GM12878 (cell line): Measurements from ENCODE around the gene TXNL1. TPM values are rescaled to one million over a fixed set of nuclear protein-coding genes. Genes with fewer than 3 reads are reported as not detected.
A peak's percentile ranks its signal among the peaks of the same experiment; 100 is the strongest.

ENCODE experiments used
- ATAC-seq: fragments of 200-7000 bp; cut with Tn5 transposase; 3 replicates; pipeline ENCODE4 v1.9.1; 2020; ENCODE audit warnings: mild to moderate bottlenecking, moderate library complexity
- BruUV-seq: library from RNA; stranded (reverse); fragments of 400-500 nt; replicated peaks from 2 replicates; lab custom pipeline; 2021; lab: Mats Ljungman, UMichigan
- CTCF ChIA-PET: fragments of 300-600 bp; sonication (Branson Sonifier 250); formaldehyde crosslinking; extraction: SDS; loops from one replicate; lab custom pipeline; 2021; ENCODE audit warnings: inconsistent platforms; lab: Yijun Ruan, JAX
- POLR2A ChIA-PET: fragments of 350-600 bp; formaldehyde crosslinking; extraction: SDS; loops from one replicate; lab custom pipeline; 2021; ENCODE audit warnings: inconsistent platforms; lab: Charles Lee
- RAD21 ChIA-PET: fragments of 300-600 bp; sonication (Branson Sonifier 250); formaldehyde crosslinking; loops from one replicate; lab custom pipeline; 2023; ENCODE audit warnings: antibody characterized with exemption; ENCODE audit not compliant: unreplicated experiment; lab: Charles Lee
- SMC1A ChIA-PET: fragments of 300-600 bp; sonication (Branson Sonifier 250); formaldehyde crosslinking; loops from one replicate; lab custom pipeline; 2023; ENCODE audit not compliant: unreplicated experiment, uncharacterized antibody; lab: Charles Lee
- DNase-seq: peaks from one replicate; pipeline ENCODE4 v3.0.0-alpha.2; 2011; ENCODE audit warnings: low read depth, low spot score
- FAIRE-seq: peaks from 3 replicates; lab custom pipeline; 2011; peaks lifted over from hg19 to GRCh38; lab: Jason Lieb, UNC
- H2AFZ ChIP-seq: 2 replicates; pipeline ENCODE4 v1.6.0; 2011; ENCODE audit warnings: low read depth, low read length, control low read depth; ENCODE audit not compliant: control insufficient read depth
- H3K27ac ChIP-seq: 2 replicates; pipeline ENCODE4 v1.5.1; 2011; ENCODE audit warnings: control low read depth; ENCODE audit not compliant: control insufficient read depth, insufficient read depth
- H3K27me3 ChIP-seq, 2 experiments: replicated peaks in 1 of 2; 2 replicates each; pipeline versions ENCODE4 v1.6.0 to v1.6.1; 2011; ENCODE audit warnings: low read length in 1 of 2; ENCODE audit not compliant: control insufficient read depth in 2 of 2, insufficient read depth in 2 of 2
- H3K36me3 ChIP-seq, 2 experiments: 2 replicates each; pipeline ENCODE4 v1.5.1; 2011; ENCODE audit warnings: low read length in 1 of 2; ENCODE audit not compliant: control insufficient read depth in 2 of 2, insufficient read depth in 2 of 2
- H3K4me1 ChIP-seq: 2 replicates; pipeline ENCODE4 v1.6.1; 2011; ENCODE audit warnings: mild to moderate bottlenecking, low read length, moderate library complexity, mixed read lengths; ENCODE audit not compliant: control insufficient read depth, insufficient read depth
- H3K4me2 ChIP-seq: 2 replicates; pipeline ENCODE4 v1.6.0; 2011; ENCODE audit warnings: control low read depth; ENCODE audit not compliant: control insufficient read depth, insufficient read depth
- H3K4me3 ChIP-seq: fragments of 200-600 bp; sonication (generic); 2 replicates; pipeline ENCODE4 v1.5.1; 2016
- H3K79me2 ChIP-seq: 2 replicates; pipeline ENCODE4 v1.6.0; 2011; ENCODE audit warnings: low read length; ENCODE audit not compliant: control insufficient read depth, insufficient read depth
- H3K9ac ChIP-seq: 2 replicates; pipeline ENCODE4 v1.8.0; 2011; ENCODE audit warnings: low read length, control low read depth, mixed read lengths; ENCODE audit not compliant: control insufficient read depth, insufficient read depth
- H3K9me3 ChIP-seq: replicated peaks from 3 replicates; pipeline ENCODE4 v1.5.1; 2011; ENCODE audit warnings: mild to moderate bottlenecking, low read length; ENCODE audit not compliant: control insufficient read depth, insufficient read depth
- H4K20me1 ChIP-seq: 2 replicates; pipeline ENCODE4 v1.6.0; 2011; ENCODE audit not compliant: control insufficient read depth, insufficient read depth
- BHLHE40 ChIP-seq, 2 experiments: fragments of 450-650 bp in 1 of 2; IDR thresholded peaks; 2 replicates each; pipeline ENCODE4 v1.6.1; 2011 to 2017; ENCODE audit warnings: low read depth in 2 of 2, borderline replicate concordance in 1 of 2, improper control_type of control experiment in 1 of 2, low read length in 1 of 2, mild to moderate bottlenecking in 1 of 2
- CREM ChIP-seq: IDR thresholded peaks from 2 replicates; pipeline ENCODE4 v1.6.1; 2014; ENCODE audit warnings: antibody characterized with exemption, low read depth
- DPF2 ChIP-seq: fragments of 450-650 bp; IDR thresholded peaks from 2 replicates; pipeline ENCODE4 v1.6.1; 2017; ENCODE audit warnings: mild to moderate bottlenecking
- E2F8 ChIP-seq: fragments of 450-650 bp; IDR thresholded peaks from 2 replicates; pipeline ENCODE4 v1.6.1; 2018; ENCODE audit warnings: mild to moderate bottlenecking, low read depth, moderate library complexity; ENCODE audit not compliant: partially characterized antibody
- JUNB ChIP-seq: IDR thresholded peaks from 2 replicates; pipeline ENCODE4 v1.6.1; 2016; ENCODE audit warnings: antibody characterized with exemption, mild to moderate bottlenecking
- KLF5 ChIP-seq: fragments of 450-650 bp; IDR thresholded peaks from 2 replicates; pipeline ENCODE4 v1.6.1; 2014; ENCODE audit warnings: mild to moderate bottlenecking; ENCODE audit not compliant: partially characterized antibody
- NFYA ChIP-seq: IDR thresholded peaks from 2 replicates; pipeline ENCODE4 v1.6.1; 2011; ENCODE audit warnings: low read depth, mild to moderate bottlenecking, low read length, improper control_type of control experiment, borderline replicate concordance
- NFYB ChIP-seq: IDR thresholded peaks from 2 replicates; pipeline ENCODE4 v1.6.1; 2011; ENCODE audit warnings: low read depth, mild to moderate bottlenecking, low read length, improper control_type of control experiment, moderate library complexity; ENCODE audit not compliant: insufficient read depth
- NKRF ChIP-seq: fragments of 450-650 bp; conservative IDR thresholded peaks from 2 replicates; pipeline ENCODE4 v1.6.1; 2017; ENCODE audit warnings: mild to moderate bottlenecking, moderate library complexity
- NRF1 ChIP-seq: conservative IDR thresholded peaks from 2 replicates; pipeline ENCODE4 v1.6.1; 2011; ENCODE audit warnings: mild to moderate bottlenecking, low read depth, low read length, improper control_type of control experiment
- ZNF217 ChIP-seq: fragments of 450-650 bp; IDR thresholded peaks from 2 replicates; pipeline ENCODE4 v1.6.1; 2017; ENCODE audit warnings: antibody characterized with exemption, mild to moderate bottlenecking
- ZSCAN29 ChIP-seq: fragments of 450-650 bp; IDR thresholded peaks from 2 replicates; pipeline ENCODE4 v1.6.1; 2017; ENCODE audit warnings: mild to moderate bottlenecking, moderate library complexity
- WGBS: methylation state at CpG from one replicate; pipeline ENCODE4 v1.1.6; 2016; ENCODE audit warnings: low lambda C conversion rate; ENCODE audit not compliant: insufficient replicate concordance, insufficient coverage; ENCODE audit errors: missing lambda C conversion rate; 5-methylcytosine and 5-hydroxymethylcytosine counted together
- in situ Hi-C: fragments of 300-500 bp; cut with MboI; formaldehyde crosslinking; loops from 9 replicates; pipeline ENCODE4 v1.14.3; 2018; ENCODE audit warnings: mixed read lengths
- intact Hi-C: fragments of 100-400 bp; cut with micrococcal nuclease; formaldehyde crosslinking; loops from one replicate; pipeline ENCODE4 v1.14.2; 2022; ENCODE audit not compliant: unreplicated experiment
- polyA plus RNA-seq, 11 experiments: library from polyadenylated mRNA; depleted of rRNA in 4 of 11; unstranded in 6 of 11; stranded (reverse) in 5 of 11; fragments of >200 nt; fragmentation: Nextera tagmentation in 4 of 11; fragmentation: Illumina TruSeq in 1 of 11; extraction: Ambion mirVana in 4 of 11; extraction: Trizol in 1 of 11; gene quantifications; 1 replicate in 1 of 11; 2 replicates in 10 of 11; pipeline versions ENCODE4 v1.2.1 to v1.2.3, GENCODE V29; 2011 to 2016; ENCODE audit warnings: inconsistent platforms in 2 of 11, missing spikeins in 2 of 11, low read depth in 1 of 11
- total RNA-seq, 4 experiments: library from RNA; depleted of rRNA in 3 of 4; stranded (reverse); fragments of >200 nt in 3 of 4; fragmentation: Illumina TruSeq in 1 of 4; extraction: Trizol in 1 of 4; gene quantifications; 2 replicates each; pipeline versions ENCODE4 v1.2.1 to v1.2.3, GENCODE V29; 2013 to 2021
- TF ChIP-seq, protein P1 (sequence below): fragments of 450-650 bp; formaldehyde crosslinking; IDR thresholded peaks from 2 replicates; pipeline ENCODE4 v1.4.0; 2022; ENCODE audit warnings: mild to moderate bottlenecking, moderate library complexity

The TXNL1 gene
- total and polyA plus RNA-seq, 10 of the 15 experiments (the other 5 are each of a cell fraction or from before 2014, with no cell fraction given), result 30.9 to 124 (median 71.2) TPM

- peak; percentile 96 for ATAC-seq
- peak in 1 of 2 experiments; percentile 44; a peak in 1 of 4 replicates for TF ChIP-seq BHLHE40 (IDR thresholded peaks at IDR 0.05; ENCODE audit: borderline replicate concordance in 1 of 2, low read depth in 2 of 2, low read length in 1 of 2)
- no peak for TF ChIP-seq ZNF217
- peak; percentile 58 for TF ChIP-seq NKRF
- 0 out of 2 replicates have a peak, but pooled peaks have one; percentile 7 for TF ChIP-seq NFYB
- TF ChIP-seq NFYA, result no peak
- no peak for TF ChIP-seq NRF1
- TF ChIP-seq KLF5, result no peak
- no peak for TF ChIP-seq E2F8
- TF ChIP-seq, protein P1, sequence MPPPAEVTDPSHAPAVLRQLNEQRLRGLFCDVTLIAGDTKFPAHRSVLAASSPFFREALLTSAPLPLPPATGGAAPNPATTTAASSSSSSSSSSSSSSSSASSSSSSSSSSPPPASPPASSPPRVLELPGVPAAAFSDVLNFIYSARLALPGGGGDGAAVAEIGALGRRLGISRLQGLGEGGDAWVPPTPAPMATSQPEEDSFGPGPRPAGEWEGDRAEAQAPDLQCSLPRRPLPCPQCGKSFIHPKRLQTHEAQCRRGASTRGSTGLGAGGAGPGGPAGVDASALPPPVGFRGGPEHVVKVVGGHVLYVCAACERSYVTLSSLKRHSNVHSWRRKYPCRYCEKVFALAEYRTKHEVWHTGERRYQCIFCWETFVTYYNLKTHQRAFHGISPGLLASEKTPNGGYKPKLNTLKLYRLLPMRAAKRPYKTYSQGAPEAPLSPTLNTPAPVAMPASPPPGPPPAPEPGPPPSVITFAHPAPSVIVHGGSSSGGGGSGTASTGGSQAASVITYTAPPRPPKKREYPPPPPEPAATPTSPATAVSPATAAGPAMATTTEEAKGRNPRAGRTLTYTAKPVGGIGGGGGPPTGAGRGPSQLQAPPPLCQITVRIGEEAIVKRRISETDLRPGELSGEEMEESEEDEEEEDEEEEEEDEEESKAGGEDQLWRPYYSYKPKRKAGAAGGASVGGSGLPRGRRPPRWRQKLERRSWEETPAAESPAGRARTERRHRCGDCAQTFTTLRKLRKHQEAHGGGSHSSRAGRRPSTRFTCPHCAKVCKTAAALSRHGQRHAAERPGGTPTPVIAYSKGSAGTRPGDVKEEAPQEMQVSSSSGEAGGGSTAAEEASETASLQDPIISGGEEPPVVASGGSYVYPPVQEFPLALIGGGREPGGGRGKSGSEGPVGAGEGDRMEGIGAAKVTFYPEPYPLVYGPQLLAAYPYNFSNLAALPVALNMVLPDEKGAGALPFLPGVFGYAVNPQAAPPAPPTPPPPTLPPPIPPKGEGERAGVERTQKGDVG (CRISPR knock-in tag), result no peak
- TF ChIP-seq ZSCAN29, result no peak
- TF ChIP-seq DPF2, result peak; percentile 56
- peak; percentile 53; the same call in 1 of the 2 replicates for TF ChIP-seq CREM
- TF ChIP-seq JUNB, result no peak
These were observed 12.8 kb upstream of the TXNL1 start, which contains the start of gene WDR7 for GRCh38 chr18:56650944-56651770. Gene WDR7, plus strand, starts transcription at chr18:56651359. Its CDS starts 21,157 bp downstream, at chr18:56672516.

More at GRCh38 chr18:56650944-56651770, 12.8 kb upstream of the TXNL1 start, which contains the start of gene WDR7:
- WGBS, result 3% methylated on average over 47 of the region's 47 CpGs
- ChIA-PET SMC1A (interaction anchor here (0.6 to 4.0 kb wide), 10 partner anchors 9 to 117 kb away, joined by 3 to 24 read pairs (median 5); partner anchors contain the start of gene TXNL1), CTCF (interaction anchor here (0.8 to 10.0 kb wide), 8 partner anchors 9 to 911 kb away, joined by 3 to 69 read pairs (median 4); no protein-coding TSS in a partner anchor), RAD21 (interaction anchor here (0.6 to 3.1 kb wide), 4 partner anchors 12 to 65 kb away, joined by 3 to 12 read pairs (median 4); partner anchors contain the start of gene TXNL1), POLR2A (interaction anchor here (0.6 to 3.6 kb wide), 4 partner anchors 9 to 50 kb away, joined by 3 to 39 read pairs (median 4); partner anchors contain the start of gene TXNL1)
- H3K36me3 ChIP-seq, result no peaks in the 10 kb centered on the region
- no TSS peak for BruUV-seq
- no peaks in the 10 kb centered on the region for H3K27me3 ChIP-seq
- peaks cover 22% of the 10 kb centered on the region for H3K79me2 ChIP-seq
- H3K4me3 ChIP-seq, result peak within 1 kb of the TSS; percentile 67
- H2AFZ ChIP-seq, result peak within 1 kb of the TSS; percentile 99
- in situ Hi-C loops, result no loop called here
- H3K9me3 ChIP-seq, result no peaks in the 10 kb centered on the region; the same call in 1 of the 3 replicates
- no peaks in the 10 kb centered on the region; the same call in none of the 2 replicates for H3K4me1 ChIP-seq
- peak within 1 kb of the TSS; percentile 83 for H3K4me2 ChIP-seq
- intact Hi-C loops, result loop anchor here (1.0 kb wide), 1 partner anchor 13 kb away; the partner anchor contains the start of gene TXNL1
- peak within 1 kb of the TSS; percentile 77 for H3K27ac ChIP-seq
- peak within 1 kb of the TSS; percentile 76 for H3K9ac ChIP-seq
- H4K20me1 ChIP-seq, result no peaks in the 10 kb centered on the region
- peak; percentile 91 for DNase-seq
- FAIRE-seq, result peak; percentile 81
